Gastroesophageal sphincter (tissue), 3 donors: ENCODE data around the gene ZSWIM6.

Source experiments
- CTCF ChIP-seq, 4 experiments: fragments of 200-600 bp in 2 of 4; fragments of 450-650 bp in 2 of 4; sonication (generic) in 1 of 4; IDR thresholded peaks; one replicate each; pipeline ENCODE4 v1.5.1; 2017 to 2019; ENCODE audit warnings: antibody characterized with exemption in 4 of 4, mild to moderate bottlenecking in 2 of 4, moderate library complexity in 2 of 4
- EP300 ChIP-seq: sonication (generic); formaldehyde crosslinking; IDR thresholded peaks from one replicate; pipeline ENCODE4 v1.6.1; 2017; ENCODE audit warnings: antibody characterized with exemption, mild to moderate bottlenecking
- POLR2A ChIP-seq, 2 donors: fragments of 450-650 bp; IDR thresholded peaks; one replicate each; pipeline ENCODE4 v1.6.1; 2017; ENCODE audit warnings: antibody characterized with exemption in 2 of 2, mild to moderate bottlenecking in 2 of 2, moderate library complexity in 1 of 2
- POLR2AphosphoS5 ChIP-seq: sonication (generic); formaldehyde crosslinking; IDR thresholded peaks from one replicate; pipeline ENCODE4 v1.6.1; 2017; ENCODE audit warnings: antibody characterized with exemption

GRCh38 chr5:61416420-61416819, 84.4 kb downstream of the ZSWIM6 start:
- TF ChIP-seq CTCF (IDR thresholded peaks at IDR 0.05) (no peak), POLR2A (IDR thresholded peaks at IDR 0.05) (no peak), EP300 (no peak), POLR2AphosphoS5 (no peak)
